Fibroblast of skin of scalp (primary cell): ENCODE measurements around the gene MN1. TPM values are rescaled to one million over a fixed set of nuclear protein-coding genes. Genes with fewer than 3 reads are reported as not detected.
A peak's percentile ranks its signal among the peaks of the same experiment; 100 is the strongest.

ENCODE experiments used
- DNase-seq: peaks from one replicate; pipeline ENCODE4 v3.0.0-alpha.2; 2013
- polyA plus RNA-seq, 2 experiments: library from polyadenylated mRNA; unstranded; fragments of 120-200 nt; gene quantifications; one replicate each; pipeline ENCODE4 v1.2.1, GENCODE V29; 2013; ENCODE audit not compliant: insufficient read length in 2 of 2

Gene MN1
- polyA plus RNA-seq (2013, experiment 1 of 2; ENCODE audit: insufficient read length): 46.7 TPM
- 46.3 TPM for polyA plus RNA-seq (2013, experiment 2 of 2; ENCODE audit: insufficient read length)

- peak; percentile 71 for DNase-seq
These were observed at the start of gene MN1 for GRCh38 chr22:27801616-27802345. Gene MN1, minus strand, starts transcription at chr22:27801756. Its CDS starts 1,213 bp downstream, at chr22:27800543.

GRCh38 chr22:27850000-27850521 lies 48.5 kb upstream of the MN1 start:
- peak; percentile 50 for DNase-seq

- no peak for DNase-seq
These were observed 46.4 kb upstream of the MN1 start for GRCh38 chr22:27848005-27848404.

DNA sequence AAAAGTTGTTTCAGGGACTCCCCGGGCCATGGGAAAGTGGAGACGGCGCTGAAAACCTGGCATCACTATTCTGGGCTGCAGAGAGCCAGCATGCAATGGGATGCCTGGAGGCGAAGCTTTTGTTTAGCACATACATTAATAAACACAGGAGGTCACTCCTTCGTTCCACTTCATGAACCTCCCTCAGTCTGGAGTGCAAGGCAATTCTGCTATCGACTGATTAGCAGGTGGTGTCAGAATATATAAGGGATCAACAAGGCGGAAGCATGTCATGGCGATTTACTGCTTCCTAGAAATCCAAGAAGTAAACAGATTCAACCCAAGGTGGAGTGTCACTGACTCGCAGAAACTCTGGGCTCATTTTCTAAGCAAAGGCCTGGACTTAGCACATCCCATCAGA lies 45.4 kb upstream of the MN1 start:
- no peak for DNase-seq

GRCh38 chr22:27846248-27846757 lies 44.7 kb upstream of the MN1 start:
- no peak for DNase-seq

GRCh38 chr22:27845644-27846043 lies 44.1 kb upstream of the MN1 start:
- DNase-seq: no peak

GRCh38 chr22:27844656-27845591 lies 43.4 kb upstream of the MN1 start:
- DNase-seq: peak; percentile 55

DNA sequence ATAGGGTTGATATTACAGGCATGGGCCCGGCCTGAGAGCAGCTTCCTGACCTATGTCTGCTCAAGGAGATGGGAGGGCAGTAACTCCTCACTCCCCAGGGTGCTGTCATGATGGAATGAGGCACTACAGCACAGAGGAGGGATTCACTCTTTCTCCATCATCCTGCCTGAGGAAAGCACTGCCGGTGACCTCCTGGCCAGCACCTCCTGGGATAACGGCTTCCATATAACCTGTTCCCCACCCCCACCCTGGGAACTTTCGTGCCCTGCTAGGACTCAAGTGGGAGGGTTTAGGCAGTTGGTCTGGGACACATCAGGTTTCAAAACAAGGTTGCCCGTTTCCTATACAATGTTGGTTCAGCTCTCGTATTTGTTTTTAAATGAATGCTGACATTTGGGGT lies 42.7 kb upstream of the MN1 start:
- no peak for DNase-seq

- no peak for DNase-seq
These were observed 41.9 kb upstream of the MN1 start for GRCh38 chr22:27843441-27843840.

GRCh38 chr22:27842669-27843431 lies 41.3 kb upstream of the MN1 start:
- peak; percentile 70 for DNase-seq

DNA sequence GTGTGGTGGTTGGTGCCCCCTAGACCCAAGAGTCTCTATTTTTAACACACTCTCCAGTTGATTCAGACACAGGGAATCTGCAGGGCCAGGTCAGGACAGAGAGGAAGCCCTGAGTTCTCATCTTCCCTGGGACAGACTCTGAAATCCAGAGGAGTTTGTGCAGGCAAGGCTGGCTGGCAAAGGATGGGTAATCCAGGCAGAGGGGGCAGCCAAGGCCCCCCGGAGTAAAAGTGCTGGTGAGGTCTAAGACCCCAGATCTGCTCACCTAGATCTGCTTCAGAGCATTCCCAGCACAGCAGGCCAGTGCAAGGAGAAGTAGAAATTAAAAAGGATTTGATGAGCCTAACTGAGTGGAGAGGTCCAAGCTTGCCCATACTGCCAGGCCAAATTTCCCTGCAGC lies 40.6 kb upstream of the MN1 start:
- DNase-seq: no peak

DNA sequence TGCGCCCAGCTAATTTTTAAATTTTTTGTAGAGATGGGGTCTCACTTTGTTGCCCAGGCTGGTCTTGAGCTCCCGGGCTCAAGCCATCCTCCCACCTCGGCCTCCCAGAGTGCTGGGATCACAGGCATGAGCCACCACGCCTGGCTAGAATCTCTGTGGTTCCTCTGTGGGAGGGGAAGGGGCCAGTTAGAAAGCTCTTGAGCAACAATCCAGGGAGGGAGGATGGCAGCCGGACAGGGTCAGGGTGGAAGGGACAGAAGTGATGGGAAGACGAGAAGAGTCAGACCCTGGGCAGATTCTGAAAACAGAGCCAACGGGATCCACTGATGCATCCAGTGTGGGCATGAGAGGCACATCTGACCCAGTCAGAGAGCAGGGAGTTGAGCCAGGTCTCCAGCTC lies 38.9 kb upstream of the MN1 start:
- DNase-seq: no peak

DNA sequence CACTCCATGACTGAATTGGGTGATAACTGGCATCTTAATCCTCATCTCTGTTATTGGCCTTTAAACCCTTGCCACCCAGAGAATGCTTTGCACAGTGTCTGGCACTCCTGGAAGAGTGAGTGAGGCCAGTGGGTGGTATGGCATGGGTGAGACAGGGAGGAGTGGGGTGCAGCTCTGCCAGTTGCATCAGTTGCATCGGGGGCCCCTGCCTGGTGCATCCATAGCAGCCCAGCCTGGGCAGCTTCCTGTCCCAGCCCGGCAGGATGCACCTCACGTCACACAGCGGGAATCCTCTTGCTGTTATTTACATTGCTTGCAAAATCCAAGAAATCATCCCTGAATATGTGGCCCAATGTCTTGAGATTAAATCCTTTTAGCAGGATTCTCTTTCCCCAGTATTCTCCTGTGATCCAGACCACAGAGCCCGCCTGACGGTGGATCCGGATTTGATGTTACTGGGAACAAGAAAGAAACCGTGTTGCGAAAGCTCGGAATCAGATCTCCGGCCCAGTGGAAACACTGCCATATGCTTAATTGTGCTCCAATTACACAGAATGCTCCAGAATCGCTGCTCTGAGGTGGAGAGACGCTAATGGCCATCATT lies 37.6 kb upstream of the MN1 start:
- DNase-seq: no peak

DNA sequence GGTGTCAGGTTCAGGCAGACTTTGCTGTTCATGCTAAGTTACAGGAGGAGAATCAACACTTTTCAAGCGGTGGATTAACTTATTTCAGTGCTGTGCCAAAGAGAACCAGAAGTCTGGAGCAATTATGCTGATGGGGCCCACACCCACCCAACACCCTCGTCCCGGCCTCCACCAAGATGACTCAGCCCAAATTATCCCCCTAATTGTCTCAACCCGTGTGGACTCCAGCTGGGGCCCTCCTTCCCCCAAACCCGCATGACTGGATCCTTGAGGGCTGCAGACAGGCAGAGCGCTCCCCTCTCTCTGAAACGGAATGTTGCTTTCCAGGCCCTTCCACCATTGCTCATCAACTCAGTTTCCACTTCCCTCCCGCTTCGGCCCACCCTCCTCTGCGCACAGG lies 34.6 kb upstream of the MN1 start:
- peak; percentile 91 for DNase-seq

DNA sequence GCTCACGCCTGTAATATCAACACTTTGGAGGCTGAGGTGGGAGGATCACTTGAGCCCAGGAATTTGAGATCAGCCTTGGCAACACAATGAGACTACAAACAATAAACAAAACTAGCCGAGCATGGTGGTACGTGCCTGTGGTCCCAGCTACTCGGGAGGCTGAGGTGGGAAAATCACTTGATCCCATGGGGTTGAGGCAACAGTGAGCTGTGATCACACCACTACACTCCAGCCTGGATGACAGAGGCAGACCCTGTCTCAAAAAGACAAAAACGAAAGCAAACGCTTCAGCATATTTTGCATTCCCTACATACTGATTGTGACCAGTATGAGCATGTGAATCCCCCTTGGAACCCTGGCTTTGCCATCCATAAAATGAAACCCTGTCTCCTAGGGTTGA lies 33.9 kb upstream of the MN1 start:
- DNase-seq: peak; percentile 85

GRCh38 chr22:27834364-27835185 lies 33.0 kb upstream of the MN1 start:
- DNase-seq: no peak

GRCh38 chr22:27833803-27834202 lies 32.2 kb upstream of the MN1 start:
- no peak for DNase-seq

GRCh38 chr22:27832606-27833005 lies 31.1 kb upstream of the MN1 start:
- no peak for DNase-seq

DNA sequence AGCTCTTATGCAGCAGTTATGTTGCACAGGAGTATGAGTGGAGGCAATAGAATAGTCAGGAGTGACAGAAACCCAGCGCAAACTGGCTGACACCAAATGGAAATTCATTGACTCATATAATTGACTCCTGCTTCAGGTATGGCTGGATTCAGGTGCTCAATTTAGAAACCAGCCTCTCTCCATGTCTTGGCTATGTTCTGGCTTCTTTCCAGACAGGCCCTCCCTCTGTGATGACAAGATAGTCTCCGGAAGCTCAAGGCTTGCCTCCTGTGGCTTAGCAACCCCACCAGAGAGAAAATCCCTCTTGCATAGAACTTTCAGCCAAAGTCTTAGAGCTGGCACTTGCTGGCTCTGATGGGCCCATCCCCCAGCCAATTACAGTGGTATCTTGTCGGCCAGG lies 28.1 kb upstream of the MN1 start:
- peak; percentile 39 for DNase-seq

DNA sequence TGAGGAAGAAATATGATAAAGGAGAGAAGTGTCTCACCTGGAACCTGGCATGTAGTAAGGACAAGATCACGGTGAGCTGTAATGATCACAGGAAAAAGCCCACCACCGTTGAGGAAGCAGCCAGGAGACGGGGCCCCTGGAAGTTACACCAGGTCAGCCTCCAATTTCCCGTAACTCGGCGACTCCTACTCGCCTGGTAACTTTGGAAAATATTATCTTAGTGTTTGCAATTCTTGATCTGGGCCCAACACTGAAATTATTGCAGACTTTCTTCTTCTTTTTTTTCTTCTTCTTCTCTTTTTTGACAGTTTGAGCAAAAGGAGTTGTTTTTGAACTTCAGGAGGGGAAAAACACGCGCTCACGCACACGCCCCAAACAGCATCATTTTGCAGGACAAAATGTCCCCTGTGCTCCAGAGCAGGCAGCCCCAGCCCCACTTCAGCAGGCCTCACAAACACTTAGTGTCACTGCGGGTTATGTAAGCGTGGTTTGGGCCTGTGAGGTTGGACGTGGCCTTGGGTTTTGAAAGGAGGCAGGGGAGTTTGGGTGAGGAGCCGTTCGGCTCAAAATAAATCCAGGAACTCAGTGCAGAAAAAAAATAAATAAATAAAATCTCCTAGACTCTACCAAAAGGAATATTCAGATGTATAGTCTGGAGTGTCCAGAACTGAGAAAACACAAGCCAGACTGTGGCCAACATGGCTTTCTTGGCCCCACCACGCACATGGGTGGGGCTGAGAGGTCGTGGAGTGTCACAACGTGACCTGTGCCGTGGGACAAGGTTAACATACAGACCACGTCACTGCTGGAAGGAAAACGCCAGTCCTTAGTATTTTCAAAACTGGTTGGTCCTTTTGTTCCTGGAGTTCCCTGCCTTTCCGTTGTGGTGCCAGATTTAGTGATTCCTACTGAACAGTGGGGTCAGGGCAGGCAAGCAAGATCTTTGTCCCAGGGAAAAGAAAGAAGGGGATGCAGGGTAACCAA lies 26.3 kb upstream of the MN1 start:
- DNase-seq: no peak
